ENCODE results near the gene CFAP54. TPM values are rescaled to one million over a fixed set of nuclear protein-coding genes. Genes with fewer than 3 reads are reported as not detected.
"Not testable (repeated sequence)": the region's sequence is repeated elsewhere in the genome, so short reads cannot be mapped to it uniquely, and the experiment has no call there.

CFAP54 gene
- total RNA-seq, 2 experiments from 2014 or later, result 0.37 to 0.44 TPM

DNA sequence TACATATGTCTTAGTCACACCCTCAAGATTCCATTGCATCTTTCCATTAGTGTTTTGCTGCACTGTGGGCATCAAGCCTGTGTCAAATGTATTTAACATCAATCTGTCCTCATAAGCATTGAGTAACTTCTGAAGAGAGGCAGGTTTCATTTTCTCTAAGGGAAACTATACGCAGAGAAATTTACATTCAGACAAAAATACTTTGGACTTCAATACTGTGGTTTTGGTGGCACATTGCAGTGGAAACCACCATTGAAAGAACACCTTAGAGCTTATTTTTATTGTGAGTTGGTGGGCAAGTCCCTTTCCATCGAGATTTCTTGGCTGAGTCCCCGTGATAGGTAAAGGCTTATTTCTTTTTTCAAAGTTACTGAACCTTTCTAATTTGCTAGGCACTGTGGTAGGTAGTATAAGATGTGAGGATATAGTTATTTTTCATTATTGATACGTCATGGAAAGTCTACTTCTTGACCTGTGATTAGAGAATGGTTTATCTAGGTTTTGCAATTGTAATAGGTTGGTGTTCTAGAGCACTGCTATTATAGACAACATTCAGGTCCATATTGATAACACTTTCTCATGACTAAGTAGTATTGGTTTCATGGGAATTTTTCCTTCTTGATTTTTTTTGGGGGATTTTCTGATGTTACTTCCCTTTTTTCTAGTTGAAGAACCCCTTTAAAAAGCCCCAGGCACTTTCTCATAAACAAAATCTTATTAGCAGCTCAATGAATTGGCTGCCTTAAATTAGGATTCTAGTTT is 81.9 kb downstream of the CFAP54 start:
- H3K36me3 Mint-ChIP-seq (ENCODE audit: low read depth), result no peaks in the 10 kb centered on the region

GRCh38 chr12:96578526-96579125 is 89.2 kb downstream of the CFAP54 start:
- POLR2A ChIA-PET, result no interaction called here
- Mint-ChIP-seq H3K9me3 (ENCODE audit: low read depth) (no peaks in the 10 kb centered on the region), H3K4me3 (no peak overlapping the region), H3K4me1 (no peaks in the 10 kb centered on the region), H3K36me3 (ENCODE audit: low read depth) (no peaks in the 10 kb centered on the region), H3K27ac (no peak overlapping the region), H3K27me3 (peaks cover 5% of the 10 kb centered on the region)
- intact Hi-C loops (cut with DNase I, micrococcal nuclease), result loop anchor here (1.0 to 10.0 kb wide), 9 partner anchors 142 to 1819 kb away; no protein-coding TSS in a partner anchor
- CTCF ChIA-PET, result interaction anchor here (0.9 to 5.5 kb wide), 9 partner anchors 10 to 1382 kb away, joined by 3 to 24 read pairs (median 3); no protein-coding TSS in a partner anchor
- ATAC-seq (peak; percentile 86), DNase-seq (no peak)

More for the DNA sequence above, 81.9 kb downstream of the CFAP54 start:
- DNase-seq, result peak; percentile 17
- ChIA-PET POLR2A (interaction anchor here (0.6 kb wide), 1 partner anchor 146 kb away, joined by 6 read pairs; no protein-coding TSS in a partner anchor), CTCF (no interaction called here)
- no peak overlapping the region for H3K4me3 Mint-ChIP-seq
- H3K4me1 Mint-ChIP-seq, result peaks cover 18% of the 10 kb centered on the region
- intact Hi-C loops (cut with DNase I, micrococcal nuclease), result loop anchor here in 1 of 2 experiments (2.0 to 10.0 kb wide), 2 partner anchors 124 to 1394 kb away; no protein-coding TSS in a partner anchor
- ATAC-seq, result peak; percentile 88
- no peaks in the 10 kb centered on the region for H3K9me3 Mint-ChIP-seq (ENCODE audit: low read depth)
- no peak overlapping the region for H3K27ac Mint-ChIP-seq
- peaks cover 17% of the 10 kb centered on the region for H3K27me3 Mint-ChIP-seq

DNA sequence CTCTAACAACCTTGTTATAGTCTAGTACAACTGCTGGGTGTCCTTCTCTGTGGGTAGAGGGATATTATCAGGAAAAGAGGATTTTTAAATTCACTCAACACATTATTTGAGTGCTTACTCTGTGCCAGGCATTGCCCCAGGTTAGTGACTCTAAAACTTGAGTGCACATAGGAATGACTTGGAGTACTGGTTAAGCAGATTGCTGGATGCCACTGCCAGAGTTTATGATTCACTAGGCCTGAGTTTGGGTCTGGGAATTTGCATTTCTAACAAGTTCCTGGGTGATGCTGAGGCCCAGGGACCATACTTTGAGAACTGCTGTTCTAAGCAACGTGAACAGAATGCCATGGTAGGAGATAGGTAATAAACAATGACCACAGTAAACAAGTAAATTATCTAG is 96.6 kb downstream of the CFAP54 start:
- DNase-seq, result no peak
- no peaks in the 10 kb centered on the region for H3K36me3 Mint-ChIP-seq (ENCODE audit: low read depth)
- no peak overlapping the region for H3K4me3 Mint-ChIP-seq
- H3K9me3 Mint-ChIP-seq (ENCODE audit: low read depth), result no peaks in the 10 kb centered on the region
- no peak overlapping the region for H3K27ac Mint-ChIP-seq
- ATAC-seq, result no peak
- POLR2A ChIA-PET, result no interaction called here
- CTCF ChIA-PET, result interaction anchor here (0.6 kb wide), 1 partner anchor 120 kb away, joined by 3 read pairs; no protein-coding TSS in a partner anchor
- peaks cover 7% of the 10 kb centered on the region for H3K27me3 Mint-ChIP-seq
- intact Hi-C loops (cut with DNase I, micrococcal nuclease), result no loop called here
- H3K4me1 Mint-ChIP-seq, result no peaks in the 10 kb centered on the region

DNA sequence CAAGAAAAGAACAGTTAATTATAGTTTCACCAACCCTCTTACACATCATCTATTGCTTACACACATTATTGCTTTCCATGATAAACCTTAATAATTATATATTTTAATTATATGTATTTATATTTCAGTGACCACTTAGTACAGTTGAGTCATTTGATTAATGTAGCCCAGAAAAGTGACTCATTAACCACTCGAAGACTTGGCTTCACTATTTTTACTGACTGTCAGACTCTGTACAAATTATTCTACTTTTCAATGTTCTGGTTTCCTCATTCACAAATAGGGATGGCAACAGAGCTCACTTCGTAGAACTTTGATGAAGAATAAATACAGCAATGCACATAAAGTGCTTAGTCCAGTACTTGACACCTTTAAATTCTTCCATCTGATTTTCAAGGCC is 98.3 kb downstream of the CFAP54 start:
- intact Hi-C loops (cut with DNase I, micrococcal nuclease), result no loop called here
- CTCF ChIA-PET, result no interaction called here
- POLR2A ChIA-PET, result no interaction called here

GRCh38 chr12:96590970-96591369 is 101.6 kb downstream of the CFAP54 start:
- ATAC-seq, result no peak
- intact Hi-C loops (cut with DNase I, micrococcal nuclease), result no loop called here
- Mint-ChIP-seq H3K27me3 (peaks cover 20% of the 10 kb centered on the region), H3K4me1 (no peaks in the 10 kb centered on the region), H3K4me3 (no peak overlapping the region), H3K36me3 (ENCODE audit: low read depth) (no peaks in the 10 kb centered on the region), H3K9me3 (ENCODE audit: low read depth) (no peaks in the 10 kb centered on the region), H3K27ac (no peak overlapping the region)
- ChIA-PET CTCF (no interaction called here), POLR2A (no interaction called here)
- no peak for DNase-seq

More for the DNA sequence above, 98.3 kb downstream of the CFAP54 start:
- no peak overlapping the region for H3K27ac Mint-ChIP-seq
- no peak for ATAC-seq
- no peaks in the 10 kb centered on the region for H3K36me3 Mint-ChIP-seq (ENCODE audit: low read depth)
- DNase-seq, result no peak
- H3K27me3 Mint-ChIP-seq, result peaks cover 9% of the 10 kb centered on the region
- H3K4me1 Mint-ChIP-seq, result no peaks in the 10 kb centered on the region
- no peak overlapping the region for H3K4me3 Mint-ChIP-seq
- no peaks in the 10 kb centered on the region for H3K9me3 Mint-ChIP-seq (ENCODE audit: low read depth)

GRCh38 chr12:96604374-96604773 is 115.0 kb downstream of the CFAP54 start:
- H3K4me3 Mint-ChIP-seq; ATAC-seq; H3K4me1 Mint-ChIP-seq; POLR2A ChIA-PET; H3K27ac Mint-ChIP-seq; intact Hi-C loops (cut with DNase I, micrococcal nuclease); CTCF ChIA-PET; H3K9me3 Mint-ChIP-seq (ENCODE audit: low read depth); DNase-seq; H3K36me3 Mint-ChIP-seq (ENCODE audit: low read depth): not testable (repeated sequence)
- peaks cover 46% of the 10 kb centered on the region for H3K27me3 Mint-ChIP-seq

- intact Hi-C loops (cut with DNase I, micrococcal nuclease), result no loop called here
- DNase-seq (no peak), ATAC-seq (no peak)
- POLR2A ChIA-PET, result no interaction called here
- Mint-ChIP-seq H3K27me3 (peaks cover 46% of the 10 kb centered on the region), H3K9me3 (ENCODE audit: low read depth) (peaks cover 2% of the 10 kb centered on the region), H3K4me1 (no peaks in the 10 kb centered on the region), H3K27ac (no peak overlapping the region), H3K36me3 (ENCODE audit: low read depth) (no peaks in the 10 kb centered on the region), H3K4me3 (no peak overlapping the region)
- CTCF ChIA-PET, result no interaction called here
These were observed 116.3 kb downstream of the CFAP54 start for GRCh38 chr12:96605684-96606083.

DNA sequence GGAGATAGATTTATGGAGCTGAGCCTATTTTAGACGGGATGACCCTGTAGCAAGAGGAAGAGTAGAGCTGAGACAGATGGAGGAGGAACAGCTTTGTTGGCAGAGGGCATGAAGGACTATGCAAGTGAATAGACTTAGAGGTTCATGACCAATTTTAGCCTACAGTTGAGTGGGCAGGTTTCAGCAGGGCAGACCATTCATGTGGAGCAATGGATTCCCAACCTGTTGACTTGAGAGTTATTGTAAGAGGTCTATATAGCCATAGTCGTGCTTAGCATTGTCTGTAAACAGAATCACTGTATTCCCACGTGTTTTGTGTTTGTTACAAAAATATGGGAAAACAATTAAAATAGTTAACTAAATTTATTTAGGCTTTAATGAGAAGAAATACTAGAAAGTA is 116.8 kb downstream of the CFAP54 start:
- ATAC-seq (no peak), DNase-seq (no peak)
- H3K4me3 Mint-ChIP-seq, result no peak overlapping the region
- ChIA-PET POLR2A (no interaction called here), CTCF (no interaction called here)
- H3K4me1 Mint-ChIP-seq, result no peaks in the 10 kb centered on the region
- H3K9me3 Mint-ChIP-seq (ENCODE audit: low read depth), result peaks cover 2% of the 10 kb centered on the region
- intact Hi-C loops (cut with DNase I, micrococcal nuclease), result no loop called here
- no peak overlapping the region for H3K27ac Mint-ChIP-seq
- H3K27me3 Mint-ChIP-seq, result peaks cover 44% of the 10 kb centered on the region
- no peaks in the 10 kb centered on the region for H3K36me3 Mint-ChIP-seq (ENCODE audit: low read depth)

GRCh38 chr12:96606644-96607043 is 117.3 kb downstream of the CFAP54 start:
- H3K9me3 Mint-ChIP-seq (ENCODE audit: low read depth), result peaks cover 2% of the 10 kb centered on the region
- no peaks in the 10 kb centered on the region for H3K4me1 Mint-ChIP-seq
- peaks cover 43% of the 10 kb centered on the region for H3K27me3 Mint-ChIP-seq
- DNase-seq, result no peak
- CTCF ChIA-PET, result no interaction called here
- intact Hi-C loops (cut with DNase I, micrococcal nuclease), result no loop called here
- POLR2A ChIA-PET, result no interaction called here
- ATAC-seq, result no peak
- no peak overlapping the region for H3K4me3 Mint-ChIP-seq
- no peaks in the 10 kb centered on the region for H3K36me3 Mint-ChIP-seq (ENCODE audit: low read depth)
- no peak overlapping the region for H3K27ac Mint-ChIP-seq

DNA sequence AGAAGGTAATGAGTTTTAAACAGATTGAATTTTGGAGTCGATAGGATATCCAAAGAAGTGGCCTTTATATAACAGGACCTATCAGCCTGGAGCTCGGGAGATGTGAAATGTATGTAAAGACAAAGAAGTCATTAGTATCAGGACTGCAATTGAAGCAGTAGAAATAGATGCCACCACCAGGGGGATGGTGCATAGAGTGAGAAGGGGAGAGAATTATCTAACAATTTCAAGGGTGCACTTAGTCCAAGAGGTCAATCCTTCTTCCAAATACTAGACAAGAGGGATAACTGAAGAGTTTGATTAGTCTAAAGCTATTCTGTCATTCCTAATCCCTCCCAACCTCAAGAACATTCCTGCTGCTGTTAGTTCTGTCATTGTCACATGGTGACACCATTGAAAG is 127.8 kb downstream of the CFAP54 start:
- no peak overlapping the region for H3K27ac Mint-ChIP-seq
- POLR2A ChIA-PET, result no interaction called here
- no peak overlapping the region for H3K4me3 Mint-ChIP-seq
- DNase-seq (no peak), ATAC-seq (no peak)
- CTCF ChIA-PET, result interaction anchor here (0.6 kb wide), 1 partner anchor 341 kb away, joined by 3 read pairs; no protein-coding TSS in a partner anchor
- H3K27me3 Mint-ChIP-seq, result peaks cover 5% of the 10 kb centered on the region
- H3K4me1 Mint-ChIP-seq, result no peaks in the 10 kb centered on the region
- intact Hi-C loops (cut with DNase I, micrococcal nuclease), result no loop called here
- no peaks in the 10 kb centered on the region for H3K36me3 Mint-ChIP-seq (ENCODE audit: low read depth)
- H3K9me3 Mint-ChIP-seq (ENCODE audit: low read depth), result no peaks in the 10 kb centered on the region

DNA sequence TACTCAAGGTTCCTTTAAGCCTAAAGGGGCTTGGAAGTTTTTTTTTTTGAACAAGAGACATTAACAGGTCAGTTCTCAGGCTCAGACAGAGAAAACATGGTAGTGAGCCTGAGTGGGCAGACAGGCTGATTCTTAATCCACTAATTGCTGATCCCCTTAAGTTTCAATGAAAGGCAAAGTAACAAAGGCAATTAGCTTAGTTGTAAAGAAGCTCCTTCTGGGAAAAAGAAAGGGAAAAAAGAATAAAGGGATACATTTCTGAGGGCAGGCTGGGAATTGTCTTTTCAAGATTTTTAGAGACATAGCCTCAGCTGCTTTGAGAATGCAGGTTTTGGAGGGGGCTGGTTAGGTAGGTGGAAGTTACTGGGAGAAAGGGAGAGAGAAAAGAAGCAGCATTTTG is 133.8 kb downstream of the CFAP54 start:
- POLR2A ChIA-PET, result no interaction called here
- DNase-seq (no peak), ATAC-seq (no peak)
- no peaks in the 10 kb centered on the region for H3K4me1 Mint-ChIP-seq
- H3K36me3 Mint-ChIP-seq (ENCODE audit: low read depth), result no peaks in the 10 kb centered on the region
- no peak overlapping the region for H3K27ac Mint-ChIP-seq
- H3K4me3 Mint-ChIP-seq, result no peak overlapping the region
- no peaks in the 10 kb centered on the region for H3K9me3 Mint-ChIP-seq (ENCODE audit: low read depth)
- CTCF ChIA-PET, result interaction anchor here (0.6 to 0.7 kb wide), 2 partner anchors 1052 to 1865 kb away, joined by 3 to 4 read pairs; no protein-coding TSS in a partner anchor
- H3K27me3 Mint-ChIP-seq, result no peaks in the 10 kb centered on the region
- intact Hi-C loops (cut with DNase I, micrococcal nuclease), result no loop called here

DNA sequence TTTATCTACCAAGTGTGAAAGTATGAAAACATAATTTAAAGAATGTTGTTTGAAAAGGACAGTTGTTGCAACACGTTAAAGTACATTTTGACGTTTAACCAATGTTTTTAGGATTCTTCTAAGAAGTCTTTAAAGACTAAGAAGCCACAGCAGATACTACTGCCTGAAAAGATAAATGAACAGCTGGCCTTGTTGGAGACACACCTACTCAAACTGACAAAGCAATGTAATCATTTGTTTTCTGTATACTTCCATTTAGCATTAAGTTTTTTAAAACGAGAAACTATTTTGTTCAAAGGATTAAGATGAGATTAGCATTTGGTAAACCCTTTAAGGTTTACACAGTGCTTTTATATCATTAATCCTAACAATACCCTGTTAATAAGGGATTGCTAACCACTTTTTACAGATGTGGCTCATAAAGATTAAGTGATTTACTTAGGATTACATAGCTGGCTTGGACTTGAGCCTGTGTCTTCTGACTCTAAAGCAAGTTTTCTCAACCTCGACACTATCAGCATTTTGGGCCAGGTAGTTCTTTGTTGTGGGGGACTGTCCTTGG is 134.4 kb downstream of the CFAP54 start:
- CTCF ChIA-PET, result no interaction called here
- Mint-ChIP-seq H3K27ac (no peak overlapping the region), H3K9me3 (ENCODE audit: low read depth) (no peaks in the 10 kb centered on the region), H3K4me1 (no peaks in the 10 kb centered on the region), H3K27me3 (no peaks in the 10 kb centered on the region), H3K36me3 (ENCODE audit: low read depth) (no peaks in the 10 kb centered on the region), H3K4me3 (no peak overlapping the region)
- POLR2A ChIA-PET, result no interaction called here
- ATAC-seq, result no peak
- no peak for DNase-seq
- intact Hi-C loops (cut with DNase I, micrococcal nuclease), result no loop called here
